Bronchial epithelial cell (primary cell): ENCODE measurements around the gene PPP1CC. TPM values are rescaled to one million over a fixed set of nuclear protein-coding genes. Genes with fewer than 3 reads are reported as not detected.
"Not testable (repeated sequence)": the region's sequence is repeated elsewhere in the genome, so short reads cannot be mapped to it uniquely, and the experiment has no call there.

ENCODE experiments used
- DNase-seq: peaks from one replicate; pipeline ENCODE4 v3.0.0-alpha.2; 2010; ENCODE audit warnings: low read depth
- FAIRE-seq: peaks from 2 replicates; lab custom pipeline; 2011; peaks lifted over from hg19 to GRCh38; lab: Jason Lieb, UNC
- H3K27me3 ChIP-seq: 2 replicates; pipeline ENCODE4 v1.5.1; 2011; ENCODE audit warnings: low read length; ENCODE audit not compliant: control insufficient read depth, insufficient read depth
- H3K36me3 ChIP-seq: 2 replicates; pipeline ENCODE4 v1.5.1; 2011; ENCODE audit warnings: low read length; ENCODE audit not compliant: control insufficient read depth, insufficient read depth
- H3K4me3 ChIP-seq: 2 replicates; pipeline ENCODE4 v1.5.1; 2011; ENCODE audit warnings: mild to moderate bottlenecking, low read depth, low read length, control low read depth
- total RNA-seq: library from RNA; depleted of rRNA; stranded (reverse); fragments of >200 nt; gene quantifications from 2 replicates; pipeline ENCODE4 v1.2.1, GENCODE V29; 2014
- TF ChIP-seq, protein P1 (sequence below): IDR thresholded peaks from 2 replicates; pipeline ENCODE4 v1.5.1; 2011; ENCODE audit warnings: mild to moderate bottlenecking, moderate library complexity, low read length, control low read depth, inconsistent platforms; ENCODE audit not compliant: insufficient read depth, severe bottlenecking

Gene PPP1CC
- total RNA-seq, 1 donor from 2014 or later: 86.6 TPM

DNA sequence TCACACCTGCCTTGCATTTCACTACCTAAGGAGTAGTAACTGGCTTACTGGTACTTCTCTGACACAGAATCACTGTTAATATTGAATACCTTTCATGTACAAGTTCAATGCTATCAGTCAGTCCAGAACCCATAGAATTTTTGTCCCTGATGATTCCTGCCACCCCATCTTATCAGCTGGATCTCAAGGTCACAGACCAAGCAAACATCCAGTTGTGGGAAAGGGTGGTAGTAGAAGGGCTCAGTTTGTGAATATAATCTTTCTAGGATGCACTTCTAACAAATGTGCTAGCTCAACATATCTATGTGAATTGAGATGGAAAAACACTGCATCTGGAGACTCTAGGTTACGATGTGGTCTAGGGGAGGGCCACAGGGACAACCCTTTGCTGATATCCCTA, 14.1 kb downstream of the PPP1CC start:
- TF ChIP-seq, protein P1, sequence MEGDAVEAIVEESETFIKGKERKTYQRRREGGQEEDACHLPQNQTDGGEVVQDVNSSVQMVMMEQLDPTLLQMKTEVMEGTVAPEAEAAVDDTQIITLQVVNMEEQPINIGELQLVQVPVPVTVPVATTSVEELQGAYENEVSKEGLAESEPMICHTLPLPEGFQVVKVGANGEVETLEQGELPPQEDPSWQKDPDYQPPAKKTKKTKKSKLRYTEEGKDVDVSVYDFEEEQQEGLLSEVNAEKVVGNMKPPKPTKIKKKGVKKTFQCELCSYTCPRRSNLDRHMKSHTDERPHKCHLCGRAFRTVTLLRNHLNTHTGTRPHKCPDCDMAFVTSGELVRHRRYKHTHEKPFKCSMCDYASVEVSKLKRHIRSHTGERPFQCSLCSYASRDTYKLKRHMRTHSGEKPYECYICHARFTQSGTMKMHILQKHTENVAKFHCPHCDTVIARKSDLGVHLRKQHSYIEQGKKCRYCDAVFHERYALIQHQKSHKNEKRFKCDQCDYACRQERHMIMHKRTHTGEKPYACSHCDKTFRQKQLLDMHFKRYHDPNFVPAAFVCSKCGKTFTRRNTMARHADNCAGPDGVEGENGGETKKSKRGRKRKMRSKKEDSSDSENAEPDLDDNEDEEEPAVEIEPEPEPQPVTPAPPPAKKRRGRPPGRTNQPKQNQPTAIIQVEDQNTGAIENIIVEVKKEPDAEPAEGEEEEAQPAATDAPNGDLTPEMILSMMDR: no peak
- no peaks in the 10 kb centered on the region for H3K27me3 ChIP-seq
- H3K36me3 ChIP-seq: peaks cover 20% of the 10 kb centered on the region
- no peak for FAIRE-seq
- H3K4me3 ChIP-seq: no peak overlapping the region
- DNase-seq: no peak

DNA sequence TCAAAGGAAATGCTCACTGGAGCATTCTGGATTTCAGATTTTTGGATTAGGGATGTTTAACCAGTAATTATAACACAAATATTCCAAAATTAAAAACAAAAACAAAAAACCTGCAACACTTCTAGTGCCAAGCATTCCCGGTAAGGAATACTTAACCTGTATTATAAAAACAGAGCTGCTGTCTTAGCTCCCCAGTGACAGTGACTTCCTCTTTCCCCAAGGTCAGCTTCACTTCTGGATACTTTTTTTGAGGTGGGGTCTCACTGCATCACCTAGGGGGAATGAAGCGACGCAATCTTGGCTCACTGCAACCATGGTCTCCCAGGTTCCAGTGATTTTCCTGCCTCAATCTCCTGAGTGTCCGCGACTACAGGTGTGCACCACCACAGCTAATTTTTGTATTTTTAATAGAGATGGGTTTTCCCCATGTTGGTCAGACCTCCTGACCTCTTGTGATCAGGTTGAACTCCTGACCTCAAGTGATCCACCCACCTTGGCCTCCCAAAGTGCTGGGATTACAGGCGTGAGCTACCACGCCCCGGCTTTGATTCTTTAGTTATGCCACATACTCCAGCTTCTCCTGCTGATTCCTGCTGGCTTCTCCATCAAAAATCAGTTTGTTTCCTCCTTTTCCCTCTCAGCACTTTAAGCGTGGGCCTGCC, 15.9 kb downstream of the PPP1CC start:
- TF ChIP-seq, protein P1: no peak
- no peak for FAIRE-seq
- Histone ChIP-seq H3K36me3 (peaks cover 26% of the 10 kb centered on the region), H3K27me3 (no peaks in the 10 kb centered on the region), H3K4me3 (no peak overlapping the region)
- no peak for DNase-seq

DNA sequence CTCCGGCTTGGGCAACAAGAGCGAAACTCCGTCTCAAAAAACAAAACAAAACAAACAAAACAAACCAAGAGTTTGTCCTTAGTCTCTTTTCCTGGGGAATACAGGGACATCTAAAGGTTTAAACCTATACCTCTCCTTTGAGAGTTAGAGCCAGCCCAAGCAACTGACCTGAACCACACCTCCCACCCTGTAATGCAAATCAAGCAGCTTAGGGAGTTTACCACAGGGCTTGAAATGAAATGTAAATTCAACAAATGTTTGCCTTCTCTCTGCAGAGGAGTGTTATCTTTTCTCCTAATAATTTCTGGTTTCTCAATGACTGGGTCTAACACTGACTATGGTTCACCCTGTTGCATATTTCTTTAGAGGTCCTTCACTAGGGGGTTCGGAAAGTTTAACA, 16.7 kb downstream of the PPP1CC start:
- DNase-seq (no peak), FAIRE-seq (no peak)
- H3K4me3 ChIP-seq: no peak overlapping the region
- H3K36me3 ChIP-seq: peaks cover 27% of the 10 kb centered on the region
- no peaks in the 10 kb centered on the region for H3K27me3 ChIP-seq
- TF ChIP-seq, protein P1: no peak

DNA sequence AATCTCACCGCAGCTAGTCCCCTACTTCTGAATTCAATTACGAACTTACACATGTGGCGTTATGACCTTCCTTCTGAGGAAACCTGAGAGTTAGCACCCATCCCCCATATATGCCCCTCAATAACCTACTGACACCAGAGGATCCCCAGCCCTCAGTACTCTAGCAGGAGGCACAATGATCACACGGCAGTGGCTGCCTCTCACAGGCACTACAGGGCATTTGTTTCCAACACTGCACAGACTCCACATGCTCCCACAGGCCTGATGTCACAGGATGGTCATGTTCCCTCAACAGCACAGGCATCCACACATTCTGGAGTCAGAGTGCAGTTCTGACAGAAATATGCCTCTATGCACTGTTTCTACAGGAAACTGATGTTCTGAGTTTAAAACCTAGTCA, 17.4 kb downstream of the PPP1CC start:
- H3K27me3 ChIP-seq: no peaks in the 10 kb centered on the region
- no peak overlapping the region for H3K4me3 ChIP-seq
- DNase-seq (no peak), FAIRE-seq (no peak)
- H3K36me3 ChIP-seq: peaks cover 22% of the 10 kb centered on the region
- TF ChIP-seq, protein P1: no peak

DNA sequence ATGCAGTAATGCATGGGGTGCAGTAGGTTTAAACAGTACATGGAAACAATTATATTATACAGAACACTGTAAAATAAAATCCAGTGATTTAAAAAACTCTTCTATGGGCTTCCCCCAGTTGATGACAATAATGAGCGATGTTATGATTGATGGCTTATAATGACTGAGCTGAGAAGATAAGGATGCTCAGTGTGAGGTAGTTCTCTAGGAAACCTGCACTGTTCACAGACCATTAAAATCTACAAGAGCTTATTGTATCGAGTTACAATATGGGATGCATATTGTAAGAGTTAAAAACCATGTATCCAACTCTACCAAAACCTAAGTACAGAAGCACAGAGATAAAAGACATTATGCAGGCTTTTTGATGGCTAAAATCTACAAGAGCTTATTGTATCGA, 19.8 kb downstream of the PPP1CC start:
- peaks cover 21% of the 10 kb centered on the region for H3K36me3 ChIP-seq
- DNase-seq, FAIRE-seq, H3K27me3 ChIP-seq, H3K4me3 ChIP-seq: not testable (repeated sequence)

DNA sequence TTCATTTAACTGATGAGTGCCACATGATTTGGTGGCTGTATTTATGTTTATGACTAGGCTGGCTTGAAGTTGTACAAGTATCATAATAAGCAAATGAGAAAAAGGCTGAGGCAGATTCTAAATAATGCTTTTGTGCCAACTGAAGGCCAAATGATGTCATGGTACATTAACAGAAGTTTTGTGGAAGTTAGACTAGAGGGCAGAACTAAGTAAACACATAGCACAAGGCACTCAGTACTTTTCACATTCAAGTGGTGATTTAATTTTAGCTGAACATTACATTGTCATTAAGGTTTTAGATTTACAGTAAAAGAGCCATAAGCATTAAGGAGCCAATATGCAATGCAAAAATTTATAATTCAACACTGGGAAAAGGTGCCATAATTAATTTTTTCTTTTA, 21.1 kb downstream of the PPP1CC start:
- H3K4me3 ChIP-seq: no peak overlapping the region
- peaks cover 17% of the 10 kb centered on the region for H3K36me3 ChIP-seq
- FAIRE-seq (no peak), DNase-seq (no peak)
- TF ChIP-seq, protein P1: no peak
- H3K27me3 ChIP-seq: no peaks in the 10 kb centered on the region
